HAP-1 (cell line): ENCODE data around the gene RBM17.
"Not testable (repeated sequence)": the region's sequence is repeated elsewhere in the genome, so short reads cannot be mapped to it uniquely, and the experiment has no call there.

Experiments used
- DNase-seq, 2 experiments: peaks; one replicate each; pipeline ENCODE4 v3.0.0-alpha.2; 2016 to 2020; ENCODE audit warnings: low spot score in 2 of 2
- H3K27me3 ChIP-seq: fragments of 250-450 bp; sonication (Bioruptor Pico); 2 replicates; pipeline ENCODE4 v1.5.1; 2020; ENCODE audit warnings: low read depth, mild to moderate bottlenecking, moderate library complexity
- H3K36me3 ChIP-seq: fragments of 250-450 bp; sonication (Bioruptor Pico); replicated peaks from 2 replicates; pipeline ENCODE4 v1.5.1; 2020; ENCODE audit warnings: mild to moderate bottlenecking
- H3K4me1 ChIP-seq: fragments of 250-450 bp; sonication (Bioruptor Pico); 2 replicates; pipeline ENCODE4 v1.5.1; 2020; ENCODE audit warnings: mild to moderate bottlenecking
- H3K4me3 ChIP-seq: fragments of 250-450 bp; sonication (Bioruptor Pico); 2 replicates; pipeline ENCODE4 v1.5.1; 2020; ENCODE audit warnings: mild to moderate bottlenecking, moderate library complexity
- H3K9me3 ChIP-seq: fragments of 250-450 bp; sonication (Bioruptor Pico); 2 replicates; pipeline ENCODE4 v1.5.1; 2020; ENCODE audit warnings: mild to moderate bottlenecking, moderate library complexity
- in situ Hi-C: fragments of 300-500 bp; cut with MboI; formaldehyde crosslinking; loops from 3 replicates; pipeline ENCODE4 v1.14.3; 2020; ENCODE audit warnings: low sequenced_read_pairs, inconsistent platforms, mixed read lengths

The RBM17 gene, protein sequence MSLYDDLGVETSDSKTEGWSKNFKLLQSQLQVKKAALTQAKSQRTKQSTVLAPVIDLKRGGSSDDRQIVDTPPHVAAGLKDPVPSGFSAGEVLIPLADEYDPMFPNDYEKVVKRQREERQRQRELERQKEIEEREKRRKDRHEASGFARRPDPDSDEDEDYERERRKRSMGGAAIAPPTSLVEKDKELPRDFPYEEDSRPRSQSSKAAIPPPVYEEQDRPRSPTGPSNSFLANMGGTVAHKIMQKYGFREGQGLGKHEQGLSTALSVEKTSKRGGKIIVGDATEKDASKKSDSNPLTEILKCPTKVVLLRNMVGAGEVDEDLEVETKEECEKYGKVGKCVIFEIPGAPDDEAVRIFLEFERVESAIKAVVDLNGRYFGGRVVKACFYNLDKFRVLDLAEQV

DNA sequence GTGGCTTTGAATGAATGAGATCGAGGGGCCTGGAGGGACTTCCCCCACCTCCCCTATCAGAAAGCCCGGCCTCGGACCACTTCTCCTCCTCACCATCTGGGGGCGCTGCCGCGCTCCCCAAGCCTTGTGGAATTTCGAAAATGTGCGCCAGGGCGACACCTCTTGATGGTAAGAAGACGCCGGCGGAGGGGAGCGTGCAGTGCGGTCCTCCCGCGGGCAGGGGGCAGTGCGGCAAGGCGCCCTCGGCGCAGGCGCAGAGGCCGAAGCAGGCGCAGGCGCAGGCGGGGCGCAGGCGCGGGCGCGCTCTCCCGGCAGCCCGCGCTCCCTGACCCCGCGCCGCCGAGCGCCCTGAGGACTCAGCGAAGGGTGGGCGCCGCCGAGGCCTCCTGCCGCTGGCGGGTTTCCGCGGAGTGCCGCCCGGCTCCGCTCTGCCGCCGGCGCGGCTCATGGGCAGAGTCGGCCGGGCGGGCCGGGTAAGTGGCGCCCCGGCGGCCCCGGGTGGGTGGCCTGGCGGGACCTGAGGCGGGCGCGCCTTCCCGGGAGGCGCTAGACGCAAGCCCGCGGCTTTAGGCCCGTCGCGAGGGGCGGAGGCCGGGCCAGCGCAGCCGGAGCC is at the start of gene RBM17:
TSS of gene RBM17 (plus strand) at position 314 of the 613 bp plus-strand sequence. CDS start 8,032 bp downstream, outside the sequence.
- in situ Hi-C loops = no loop called here
- Histone ChIP-seq H3K4me3 (peak within 1 kb of the TSS; percentile 82), H3K36me3 (peaks cover 3% of the 10 kb centered on the region), H3K4me1 (peaks cover 13% of the 10 kb centered on the region), H3K27me3 (peaks cover 2% of the 10 kb centered on the region; the same call in 1 of the 2 replicates), H3K9me3 (peaks cover 3% of the 10 kb centered on the region)
- peak; percentile 83 to 95 for DNase-seq

GRCh38 chr10:6039711-6040110 is 49.1 kb upstream of the RBM17 start:
- in situ Hi-C loops = no loop called here

DNA sequence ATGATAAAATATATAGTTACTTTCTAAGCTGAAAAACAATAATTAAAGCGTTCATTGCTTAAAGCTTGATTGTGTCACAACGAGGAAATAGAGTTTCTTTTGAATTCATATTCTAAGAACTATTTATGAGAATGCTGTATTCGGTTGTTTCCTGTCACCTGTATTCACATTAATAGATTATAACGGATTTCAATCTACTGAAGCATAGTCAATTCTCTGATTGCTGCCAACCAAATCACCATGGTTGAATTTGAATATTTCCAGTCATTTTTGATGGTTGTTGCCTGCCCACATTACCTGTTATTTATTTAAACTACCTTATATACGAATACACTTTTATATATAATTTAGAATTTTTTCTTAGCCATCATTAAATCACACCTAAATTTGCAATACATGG is 48.6 kb upstream of the RBM17 start:
- no peak overlapping the region for H3K4me3 ChIP-seq
- no peaks in the 10 kb centered on the region for H3K36me3 ChIP-seq
- no peaks in the 10 kb centered on the region for H3K9me3 ChIP-seq
- peaks cover 13% of the 10 kb centered on the region; the same call in 1 of the 2 replicates for H3K27me3 ChIP-seq
- in situ Hi-C loops = no loop called here
- no peaks in the 10 kb centered on the region for H3K4me1 ChIP-seq
- DNase-seq = no peak

More at GRCh38 chr10:6039711-6040110, 49.1 kb upstream of the RBM17 start:
- H3K4me1 ChIP-seq = no peaks in the 10 kb centered on the region
- H3K4me3 ChIP-seq = no peak overlapping the region
- DNase-seq = no peak
- H3K9me3 ChIP-seq = no peaks in the 10 kb centered on the region
- peaks cover 9% of the 10 kb centered on the region; the same call in 1 of the 2 replicates for H3K27me3 ChIP-seq
- H3K36me3 ChIP-seq = no peaks in the 10 kb centered on the region

DNA sequence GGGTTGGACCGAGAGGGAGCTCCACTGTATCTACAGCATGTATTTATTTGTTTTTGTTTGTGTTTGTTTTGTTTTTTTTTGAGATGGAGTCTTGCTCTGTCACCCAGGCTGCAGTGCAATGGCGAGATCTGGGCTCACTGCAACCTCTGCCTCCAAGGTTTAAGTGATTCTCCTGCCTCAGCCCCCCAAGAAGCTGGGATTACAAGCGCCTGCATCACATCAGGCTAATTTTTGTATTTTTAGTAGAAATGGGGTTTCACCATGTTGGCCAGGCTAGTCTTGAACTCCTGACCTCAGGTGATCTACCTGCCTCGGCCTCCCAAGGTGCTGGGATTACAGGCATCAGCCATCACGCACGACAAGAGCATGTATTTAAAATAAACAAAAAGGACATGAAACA is 45.5 kb upstream of the RBM17 start:
- peaks cover 13% of the 10 kb centered on the region; the same call in 1 of the 2 replicates for H3K27me3 ChIP-seq
- in situ Hi-C loops, H3K4me1 ChIP-seq: not testable (repeated sequence)

GRCh38 chr10:6044060-6044459 is 44.8 kb upstream of the RBM17 start:
- H3K4me3 ChIP-seq = no peak overlapping the region
- H3K9me3 ChIP-seq = no peaks in the 10 kb centered on the region
- no peaks in the 10 kb centered on the region for H3K36me3 ChIP-seq
- H3K4me1 ChIP-seq = no peaks in the 10 kb centered on the region
- peaks cover 13% of the 10 kb centered on the region; the same call in 1 of the 2 replicates for H3K27me3 ChIP-seq
- in situ Hi-C loops = no loop called here
- DNase-seq = no peak

More for the DNA sequence above, 45.5 kb upstream of the RBM17 start:
- DNase-seq, H3K4me3 ChIP-seq, H3K9me3 ChIP-seq, H3K36me3 ChIP-seq: not testable (repeated sequence)

- Histone ChIP-seq H3K9me3 (no peaks in the 10 kb centered on the region), H3K4me3 (no peak overlapping the region), H3K36me3 (no peaks in the 10 kb centered on the region), H3K27me3 (peaks cover 16% of the 10 kb centered on the region; the same call in 1 of the 2 replicates), H3K4me1 (no peaks in the 10 kb centered on the region)
- in situ Hi-C loops = no loop called here
- no peak for DNase-seq
Measured at GRCh38 chr10:6044751-6045313, 44.0 kb upstream of the RBM17 start.

- no peaks in the 10 kb centered on the region for H3K36me3 ChIP-seq
- H3K9me3 ChIP-seq = no peaks in the 10 kb centered on the region
- H3K27me3 ChIP-seq = peaks cover 16% of the 10 kb centered on the region; the same call in 1 of the 2 replicates
- no peak overlapping the region for H3K4me3 ChIP-seq
- DNase-seq = no peak
- in situ Hi-C loops = no loop called here
- no peaks in the 10 kb centered on the region for H3K4me1 ChIP-seq
Measured at GRCh38 chr10:6045314-6045848, 43.5 kb upstream of the RBM17 start.

DNA sequence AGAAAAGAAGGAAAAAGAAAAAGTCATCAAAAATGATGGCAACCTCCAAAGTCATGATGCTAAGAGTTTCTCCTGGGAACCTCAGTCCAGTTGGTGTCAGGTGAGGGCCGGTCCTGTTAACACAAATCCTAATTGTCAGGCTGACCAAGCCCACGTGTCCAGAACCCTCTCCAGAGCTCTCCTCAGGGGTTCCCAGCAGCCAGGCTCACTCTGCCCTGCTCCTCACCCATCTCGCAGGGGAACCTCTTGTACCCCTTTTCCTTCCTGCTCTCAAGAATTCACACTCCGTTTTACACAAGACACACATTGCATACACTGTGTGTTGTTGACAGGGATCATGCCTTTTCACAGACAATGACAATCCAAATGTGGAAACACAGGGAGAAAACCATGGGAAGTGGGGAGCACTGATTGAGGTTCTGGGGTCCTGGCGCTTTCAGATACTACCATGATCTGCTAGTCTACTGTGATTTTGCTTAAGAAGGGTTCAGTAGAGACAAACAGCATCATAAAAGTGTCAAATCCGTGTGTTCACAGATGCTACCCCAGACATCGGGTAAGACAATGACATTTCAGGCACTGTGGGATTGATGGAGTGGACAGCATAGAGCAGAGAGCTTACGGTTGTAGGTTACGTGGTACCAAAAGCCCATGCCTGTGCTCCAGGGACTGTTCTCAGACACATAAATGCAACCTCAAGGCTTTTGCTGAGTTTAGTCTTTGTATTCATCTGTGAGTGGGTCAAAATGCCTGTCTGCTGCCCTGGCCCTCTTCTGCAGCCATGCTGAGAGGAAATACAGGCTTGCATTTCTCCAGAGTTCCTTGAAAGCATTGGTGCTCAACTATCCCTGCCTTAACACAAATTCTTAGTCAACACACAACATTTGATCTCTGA is 42.7 kb upstream of the RBM17 start:
- Histone ChIP-seq H3K4me3 (no peak overlapping the region), H3K9me3 (no peaks in the 10 kb centered on the region), H3K36me3 (no peaks in the 10 kb centered on the region), H3K4me1 (no peaks in the 10 kb centered on the region), H3K27me3 (peaks cover 18% of the 10 kb centered on the region; the same call in 1 of the 2 replicates)
- DNase-seq = no peak
- in situ Hi-C loops = no loop called here

DNA sequence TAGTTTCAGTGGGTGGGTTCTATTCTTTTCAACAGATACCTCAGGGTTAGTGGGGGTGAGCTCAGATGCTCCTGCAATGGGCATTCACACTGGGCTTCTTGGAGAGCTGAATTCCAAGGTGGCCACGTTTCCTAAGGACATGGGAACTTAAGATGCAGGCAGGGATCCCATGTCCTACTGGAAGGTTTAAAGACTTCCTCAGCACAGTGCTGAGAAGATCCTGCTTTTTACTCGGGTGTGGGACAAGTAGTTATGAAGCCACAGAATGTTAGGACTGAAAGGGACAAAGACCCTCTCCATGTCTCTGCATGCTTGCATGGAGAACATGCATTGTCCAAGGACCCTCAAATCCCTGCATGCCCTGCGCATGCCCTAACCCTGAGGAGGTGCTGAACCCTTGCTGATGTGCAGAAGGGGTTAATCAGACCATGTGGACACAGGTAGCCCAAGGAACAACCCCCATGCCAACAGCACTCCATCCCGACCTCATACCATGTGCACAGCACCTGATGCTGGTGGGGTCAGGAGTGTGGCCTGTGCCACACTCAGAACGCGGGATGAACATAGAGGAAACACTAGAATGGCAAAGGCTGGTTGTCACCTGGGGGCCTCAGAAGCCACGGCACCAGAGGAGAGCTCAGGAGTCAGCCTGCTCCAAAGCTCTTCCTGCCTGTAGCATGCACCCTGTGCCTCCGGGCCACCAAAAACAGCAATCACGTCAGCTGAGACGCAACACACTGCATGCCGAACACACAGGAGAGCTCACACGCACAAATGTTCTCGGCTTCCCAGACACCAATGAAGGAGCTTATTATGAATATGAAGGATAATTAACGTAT is 41.8 kb upstream of the RBM17 start:
- H3K9me3 ChIP-seq = no peaks in the 10 kb centered on the region
- no peak overlapping the region for H3K4me3 ChIP-seq
- no peaks in the 10 kb centered on the region for H3K4me1 ChIP-seq
- DNase-seq = no peak
- no peaks in the 10 kb centered on the region for H3K36me3 ChIP-seq
- peaks cover 20% of the 10 kb centered on the region; the same call in 1 of the 2 replicates for H3K27me3 ChIP-seq
- in situ Hi-C loops = no loop called here

- in situ Hi-C loops = no loop called here
- H3K4me3 ChIP-seq = no peak overlapping the region
Measured at GRCh38 chr10:6047847-6048246, 41.0 kb upstream of the RBM17 start.

DNA sequence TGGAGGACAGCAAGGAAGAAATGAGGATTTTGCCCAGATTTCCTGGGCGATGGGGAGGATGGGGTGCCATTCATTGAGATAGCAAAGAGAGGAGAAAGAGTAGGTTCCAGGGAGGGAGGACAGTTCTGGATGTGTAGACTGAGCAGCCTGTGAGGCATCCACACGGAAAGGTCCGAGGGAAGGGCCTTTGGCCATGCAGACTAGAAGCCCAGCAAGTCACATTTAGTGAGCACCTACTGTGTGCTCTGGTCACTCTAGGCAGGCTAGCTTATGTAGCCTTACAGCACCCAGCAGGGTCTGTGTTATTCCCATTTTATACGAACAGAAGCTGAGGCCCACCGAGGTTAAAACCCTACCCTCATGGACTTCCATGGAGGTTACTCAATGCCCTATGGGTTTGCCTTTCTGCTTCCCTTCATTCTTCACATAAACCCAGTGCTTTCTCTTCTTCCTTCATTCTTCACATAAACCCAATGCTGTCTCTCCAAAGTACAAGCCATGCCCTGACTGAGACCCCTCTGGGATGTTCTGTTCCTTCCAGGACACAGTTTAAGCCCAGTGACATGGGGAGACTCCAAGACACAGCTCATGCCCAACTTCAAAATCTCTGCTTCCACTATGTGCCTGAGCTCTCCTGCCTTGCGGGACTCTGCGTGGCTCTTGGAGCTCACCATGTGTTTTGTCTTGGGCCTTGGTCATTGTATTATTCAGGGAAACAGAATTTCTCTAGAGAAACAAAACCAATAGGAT is 40.4 kb upstream of the RBM17 start:
- in situ Hi-C loops = no loop called here
- no peak for DNase-seq
- no peak overlapping the region for H3K4me3 ChIP-seq
- peaks cover 27% of the 10 kb centered on the region for H3K27me3 ChIP-seq
- H3K4me1 ChIP-seq = no peaks in the 10 kb centered on the region
- H3K9me3 ChIP-seq = no peaks in the 10 kb centered on the region
- no peaks in the 10 kb centered on the region for H3K36me3 ChIP-seq

More at GRCh38 chr10:6047847-6048246, 41.0 kb upstream of the RBM17 start:
- DNase-seq = no peak
- no peaks in the 10 kb centered on the region for H3K36me3 ChIP-seq
- H3K9me3 ChIP-seq = no peaks in the 10 kb centered on the region
- no peaks in the 10 kb centered on the region for H3K4me1 ChIP-seq
- peaks cover 27% of the 10 kb centered on the region for H3K27me3 ChIP-seq

DNA sequence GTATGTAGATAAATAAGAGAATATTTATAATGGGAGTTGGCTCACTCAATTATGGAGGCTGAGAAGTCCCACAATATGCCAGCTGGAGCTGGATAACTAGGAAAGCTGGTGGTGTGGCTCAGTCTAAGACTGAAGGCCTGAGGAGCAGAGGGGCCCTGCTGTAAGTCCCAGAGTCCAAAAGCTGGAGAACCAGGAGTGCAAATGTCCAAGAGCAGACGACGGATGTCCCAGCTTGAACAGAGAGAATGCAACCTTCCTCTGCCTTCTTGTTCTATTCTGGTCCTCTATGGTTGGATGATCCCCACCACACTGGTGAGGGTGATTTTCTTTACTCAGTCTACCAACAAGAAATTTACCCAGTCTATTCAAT is 39.8 kb upstream of the RBM17 start:
- H3K9me3 ChIP-seq = no peaks in the 10 kb centered on the region
- no peak overlapping the region for H3K4me3 ChIP-seq
- H3K36me3 ChIP-seq = no peaks in the 10 kb centered on the region
- no peaks in the 10 kb centered on the region for H3K4me1 ChIP-seq
- DNase-seq = no peak
- H3K27me3 ChIP-seq = peaks cover 27% of the 10 kb centered on the region
- in situ Hi-C loops = no loop called here
